Activated CD8-positive, alpha-beta T cell treated with anti-CD3 and anti-CD28 coated beads for 36 hours (primary cell): Measurements from ENCODE around the gene GRK5. TPM values are rescaled to one million over a fixed set of nuclear protein-coding genes. Genes with fewer than 3 reads are reported as not detected.

Experiments
- ATAC-seq: fragments of 200-7000 bp; cut with Tn5 transposase; one replicate; pipeline ENCODE4 v1.10.0; 2021; ENCODE audit warnings: mild to moderate bottlenecking, moderate library complexity
- CTCF ChIA-PET: fragments of 350-600 bp; sonication (Branson Sonifier 250); formaldehyde crosslinking; loops from one replicate; lab custom pipeline; 2021; ENCODE audit warnings: antibody characterized with exemption; lab: Charles Lee
- POLR2A ChIA-PET: fragments of 350-600 bp; sonication (Branson Sonifier 250); formaldehyde crosslinking; loops from one replicate; lab custom pipeline; 2021; ENCODE audit warnings: antibody characterized with exemption; lab: Charles Lee
- DNase-seq: peaks from one replicate; pipeline ENCODE4 v3.0.0-alpha.2; 2020
- H3K27ac Mint-ChIP-seq: one replicate; pipeline ENCODE4 v1.8.0; 2021; ENCODE audit warnings: mild to moderate bottlenecking, mixed read lengths
- H3K27me3 Mint-ChIP-seq: one replicate; pipeline ENCODE4 v1.8.0; 2021; ENCODE audit warnings: mixed read lengths
- H3K36me3 Mint-ChIP-seq: one replicate; pipeline ENCODE4 v1.8.0; 2021; ENCODE audit warnings: low read depth, mixed read lengths
- H3K4me1 Mint-ChIP-seq: one replicate; pipeline ENCODE4 v1.8.0; 2021; ENCODE audit warnings: low read depth, mixed read lengths
- H3K4me3 Mint-ChIP-seq: one replicate; pipeline ENCODE4 v1.8.0; 2021; ENCODE audit warnings: mild to moderate bottlenecking, moderate library complexity, mixed read lengths
- H3K9me3 Mint-ChIP-seq: one replicate; pipeline ENCODE4 v1.8.0; 2021; ENCODE audit warnings: mixed read lengths
- CTCF ChIP-seq: fragments of 200-600 bp; IDR thresholded peaks from one replicate; pipeline ENCODE4 v1.8.0; 2022; ENCODE audit warnings: antibody characterized with exemption, mild to moderate bottlenecking
- intact Hi-C: fragments of 100-400 bp; cut with micrococcal nuclease; formaldehyde crosslinking; loops from one replicate; pipeline ENCODE4 v1.10.0; 2022
- total RNA-seq, 2 experiments: library from RNA; stranded (reverse); gene quantifications; one replicate each; pipeline ENCODE4 v1.2.3, GENCODE V29; 2021

GRK5 gene
- total RNA-seq, 2 experiments from 2014 or later = 14.8 to 15.6 TPM

- CTCF ChIA-PET = interaction anchor here (1.0 to 3.5 kb wide), 3 partner anchors 9 to 32 kb away, joined by 3 to 12 read pairs (median 7); partner anchors contain the start of gene GRK5
- Mint-ChIP-seq H3K27me3 (no peaks in the 10 kb centered on the region), H3K4me1 (peaks cover 39% of the 10 kb centered on the region), H3K27ac (no peak overlapping the region), H3K4me3 (no peak overlapping the region), H3K9me3 (no peaks in the 10 kb centered on the region), H3K36me3 (no peaks in the 10 kb centered on the region)
- POLR2A ChIA-PET = no interaction called here
- DNase-seq (no peak), ATAC-seq (no peak)
- intact Hi-C loops = no loop called here
- no peak for TF ChIP-seq CTCF
Measured at GRCh38 chr10:119216127-119216526, 8.8 kb downstream of the GRK5 start.

GRCh38 chr10:119217401-119217800 lies 10.0 kb downstream of the GRK5 start:
- Mint-ChIP-seq H3K27ac (no peak overlapping the region), H3K36me3 (no peaks in the 10 kb centered on the region), H3K9me3 (no peaks in the 10 kb centered on the region), H3K4me3 (no peak overlapping the region), H3K27me3 (no peaks in the 10 kb centered on the region), H3K4me1 (peaks cover 39% of the 10 kb centered on the region)
- ChIA-PET CTCF (interaction anchor here (2.0 to 3.5 kb wide), 2 partner anchors 8 to 11 kb away, joined by 11 to 12 read pairs; partner anchors contain the start of gene GRK5), POLR2A (no interaction called here)
- no peak for TF ChIP-seq CTCF
- DNase-seq (no peak), ATAC-seq (no peak)
- intact Hi-C loops = no loop called here

- no peaks in the 10 kb centered on the region for H3K27me3 Mint-ChIP-seq
- no peaks in the 10 kb centered on the region for H3K36me3 Mint-ChIP-seq
- no peak for TF ChIP-seq CTCF
- ChIA-PET CTCF (interaction anchor here (2.0 to 3.5 kb wide), 2 partner anchors 9 to 11 kb away, joined by 11 to 12 read pairs; partner anchors contain the start of gene GRK5), POLR2A (interaction anchor here (0.5 kb wide), 1 partner anchor 36 kb away, joined by 3 read pairs; no protein-coding TSS in a partner anchor)
- no peak overlapping the region for H3K27ac Mint-ChIP-seq
- H3K4me3 Mint-ChIP-seq = no peak overlapping the region
- ATAC-seq (no peak), DNase-seq (no peak)
- peaks cover 34% of the 10 kb centered on the region for H3K4me1 Mint-ChIP-seq
- intact Hi-C loops = no loop called here
- H3K9me3 Mint-ChIP-seq = no peaks in the 10 kb centered on the region
Measured at GRCh38 chr10:119217991-119218490, 10.7 kb downstream of the GRK5 start.

- intact Hi-C loops = no loop called here
- Mint-ChIP-seq H3K4me1 (peaks cover 27% of the 10 kb centered on the region), H3K27me3 (no peaks in the 10 kb centered on the region), H3K4me3 (no peak overlapping the region), H3K36me3 (no peaks in the 10 kb centered on the region), H3K9me3 (no peaks in the 10 kb centered on the region), H3K27ac (no peak overlapping the region)
- CTCF ChIA-PET = interaction anchor here (1.0 kb wide), 1 partner anchor 13 kb away, joined by 3 read pairs; no protein-coding TSS in a partner anchor
- ATAC-seq (no peak), DNase-seq (no peak)
- POLR2A ChIA-PET = interaction anchor here (1.5 kb wide), 1 partner anchor 13 kb away, joined by 7 read pairs; the partner anchor contains the start of gene GRK5
- TF ChIP-seq CTCF = no peak
Measured at GRCh38 chr10:119219871-119220270, 12.5 kb downstream of the GRK5 start.

DNA sequence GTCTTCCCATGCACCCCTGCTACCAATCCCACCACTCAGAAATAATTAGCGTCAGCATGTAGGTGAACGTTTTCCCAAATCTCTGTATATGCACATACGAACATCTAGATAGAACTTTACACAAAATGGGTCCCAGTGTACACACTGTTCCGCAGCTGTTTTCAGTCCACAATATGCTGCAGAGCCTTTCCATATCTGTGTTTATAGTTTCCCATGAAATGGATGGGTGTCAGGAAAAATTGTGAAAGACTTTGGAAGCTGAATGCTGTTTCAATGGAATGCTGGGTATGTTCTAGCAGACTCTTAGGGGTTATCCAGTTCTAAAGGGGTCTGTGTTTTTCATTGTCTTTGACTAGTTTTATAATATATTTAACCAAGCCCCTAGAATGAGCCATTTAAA lies 13.8 kb downstream of the GRK5 start:
- no peak for TF ChIP-seq CTCF
- ATAC-seq (peak; percentile 12), DNase-seq (no peak)
- Mint-ChIP-seq H3K27ac (no peak overlapping the region), H3K27me3 (no peaks in the 10 kb centered on the region), H3K4me3 (no peak overlapping the region), H3K36me3 (no peaks in the 10 kb centered on the region), H3K9me3 (no peaks in the 10 kb centered on the region), H3K4me1 (peaks cover 30% of the 10 kb centered on the region)
- ChIA-PET POLR2A (no interaction called here), CTCF (interaction anchor here (1.1 to 1.2 kb wide), 2 partner anchors 11 to 22 kb away, joined by 3 to 4 read pairs; no protein-coding TSS in a partner anchor)
- intact Hi-C loops = no loop called here
